SU-DHL-6 (cell line): ENCODE results near the gene SPTA1.

ENCODE experiments used
- CTCF ChIP-seq: fragments of 200-600 bp; sonication (generic); IDR thresholded peaks from one replicate; pipeline ENCODE4 v1.5.1; 2017; ENCODE audit warnings: antibody characterized with exemption, mild to moderate bottlenecking, low read length, moderate library complexity; ENCODE audit not compliant: insufficient read depth, poor library complexity, severe bottlenecking
- EZH2phosphoT487 ChIP-seq: fragments of 200-600 bp; sonication (generic), shearing (Covaris generic); conservative IDR thresholded peaks from 2 replicates; pipeline ENCODE4 v1.6.1; 2018; ENCODE audit warnings: mild to moderate bottlenecking, antibody characterized with exemption, low read length, moderate library complexity, mixed read lengths

GRCh38 chr1:158563853-158564252, 122.7 kb downstream of the SPTA1 start:
- TF ChIP-seq CTCF (no peak), EZH2phosphoT487 (no peak)
